Cardiac fibroblast (primary cell): ENCODE data around the gene SYP.

Experiments used
- DNase-seq, 2 donors: peaks; one replicate each; pipeline versions ENCODE4 v3.0.0 to v3.0.0-alpha.2; 2010; ENCODE audit warnings: low read depth in 2 of 2
- H3K4me3 ChIP-seq, 2 donors: replicated peaks in 1 of 2; 1 replicate in 1 of 2; 2 replicates in 1 of 2; pipeline ENCODE4 v1.5.1; 2011; ENCODE audit warnings: low read depth in 2 of 2, low read length in 2 of 2, mild to moderate bottlenecking in 2 of 2, moderate library complexity in 1 of 2
- TF ChIP-seq, protein P1 (sequence below): IDR thresholded peaks from one replicate; pipeline ENCODE4 v1.5.1; 2011; ENCODE audit warnings: low read depth, mild to moderate bottlenecking, low read length, inconsistent platforms

Gene SYP

DNA sequence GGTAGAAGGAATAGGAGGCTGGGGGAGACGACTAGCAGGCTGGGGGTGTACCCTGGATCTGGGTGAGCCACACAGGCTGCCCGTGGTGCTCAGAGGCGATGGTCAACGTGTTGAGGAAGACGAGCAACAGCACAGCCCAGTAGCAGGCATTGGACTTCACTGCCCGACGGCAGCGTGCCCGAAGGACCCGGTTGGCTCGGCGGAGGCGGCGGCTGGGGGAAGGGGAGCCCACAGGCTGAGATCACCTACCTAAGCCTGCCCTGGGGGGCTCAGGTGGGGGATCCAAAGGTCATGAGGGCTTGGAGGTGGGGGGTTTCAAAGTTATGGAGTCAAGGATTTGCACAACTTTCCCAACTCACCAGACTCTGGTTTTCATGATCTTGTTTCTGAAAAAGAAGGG lies 25.9 kb upstream of the SYP start:
- no peak overlapping the region for H3K4me3 ChIP-seq
- TF ChIP-seq, protein P1, sequence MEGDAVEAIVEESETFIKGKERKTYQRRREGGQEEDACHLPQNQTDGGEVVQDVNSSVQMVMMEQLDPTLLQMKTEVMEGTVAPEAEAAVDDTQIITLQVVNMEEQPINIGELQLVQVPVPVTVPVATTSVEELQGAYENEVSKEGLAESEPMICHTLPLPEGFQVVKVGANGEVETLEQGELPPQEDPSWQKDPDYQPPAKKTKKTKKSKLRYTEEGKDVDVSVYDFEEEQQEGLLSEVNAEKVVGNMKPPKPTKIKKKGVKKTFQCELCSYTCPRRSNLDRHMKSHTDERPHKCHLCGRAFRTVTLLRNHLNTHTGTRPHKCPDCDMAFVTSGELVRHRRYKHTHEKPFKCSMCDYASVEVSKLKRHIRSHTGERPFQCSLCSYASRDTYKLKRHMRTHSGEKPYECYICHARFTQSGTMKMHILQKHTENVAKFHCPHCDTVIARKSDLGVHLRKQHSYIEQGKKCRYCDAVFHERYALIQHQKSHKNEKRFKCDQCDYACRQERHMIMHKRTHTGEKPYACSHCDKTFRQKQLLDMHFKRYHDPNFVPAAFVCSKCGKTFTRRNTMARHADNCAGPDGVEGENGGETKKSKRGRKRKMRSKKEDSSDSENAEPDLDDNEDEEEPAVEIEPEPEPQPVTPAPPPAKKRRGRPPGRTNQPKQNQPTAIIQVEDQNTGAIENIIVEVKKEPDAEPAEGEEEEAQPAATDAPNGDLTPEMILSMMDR = no peak
- no peak for DNase-seq

DNA sequence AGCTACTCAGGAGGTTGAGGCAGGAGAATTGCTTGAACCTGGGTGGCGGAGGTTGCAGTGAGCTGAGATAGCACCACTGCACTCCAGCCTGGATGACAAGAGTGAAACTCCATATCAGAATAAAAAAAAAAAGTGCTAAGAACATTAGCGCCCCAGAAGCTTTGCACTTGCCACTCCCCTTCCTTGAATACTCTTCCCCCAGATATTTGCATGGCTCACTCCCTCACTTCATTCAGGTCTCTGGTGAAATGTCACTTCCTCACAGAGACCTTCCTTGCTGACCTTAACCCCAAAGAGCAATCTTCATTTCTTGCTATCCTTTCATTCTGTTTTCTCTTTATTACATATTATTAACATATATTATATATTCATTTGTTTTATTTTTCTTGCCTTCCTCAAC lies 21.9 kb upstream of the SYP start:
- TF ChIP-seq, protein P1 = no peak
- no peak overlapping the region for H3K4me3 ChIP-seq
- DNase-seq = no peak

DNA sequence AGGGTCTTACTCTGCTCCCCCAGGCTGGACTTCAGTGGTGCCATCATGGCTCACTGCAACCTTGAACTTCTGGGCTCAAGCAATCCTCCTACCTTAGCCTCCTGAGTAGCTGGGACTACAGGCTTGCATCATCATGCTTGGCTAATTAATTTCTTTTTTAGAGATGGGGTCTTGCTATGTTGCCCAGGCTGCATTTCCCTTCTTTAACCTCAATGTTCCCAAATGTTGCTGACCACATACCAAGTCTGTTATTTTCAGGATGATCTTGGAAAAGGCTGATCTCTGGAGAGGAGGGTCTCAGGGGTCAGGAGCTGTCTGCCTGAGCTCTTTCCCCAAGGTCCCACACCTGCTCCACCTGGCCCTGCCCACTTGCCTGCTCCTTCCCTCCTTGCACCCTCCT lies 20.1 kb upstream of the SYP start:
- no peak overlapping the region for H3K4me3 ChIP-seq
- no peak for DNase-seq
- TF ChIP-seq, protein P1 = no peak

DNA sequence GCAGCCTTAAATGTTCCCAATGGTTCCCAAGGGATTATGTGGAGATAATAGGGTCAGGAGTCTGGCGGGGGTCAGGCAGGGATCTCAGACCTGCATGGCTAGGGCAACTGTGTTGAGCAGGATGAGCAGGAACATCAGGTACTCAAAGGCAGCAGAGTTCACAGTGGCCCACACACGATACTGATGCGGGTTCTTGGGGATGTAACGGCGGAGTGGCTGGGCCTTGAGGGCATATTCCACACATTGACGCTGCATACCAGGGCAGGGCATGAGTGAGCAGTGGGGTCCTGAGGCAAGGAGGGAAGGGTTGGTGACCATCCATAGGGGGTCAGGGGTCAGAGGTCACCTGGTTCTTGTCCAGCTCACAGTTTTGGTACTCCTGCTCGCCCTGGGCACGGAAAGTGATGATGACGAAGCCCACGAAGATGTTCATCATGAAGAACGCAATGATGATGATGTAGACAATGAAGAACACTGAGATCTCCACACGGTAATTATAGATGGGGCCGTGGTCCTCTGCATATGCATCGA lies 15.1 kb upstream of the SYP start:
- TF ChIP-seq, protein P1 = no peak
- H3K4me3 ChIP-seq = no peak overlapping the region
- no peak for DNase-seq

- TF ChIP-seq, protein P1 = no peak
- DNase-seq = no peak
- no peak overlapping the region for H3K4me3 ChIP-seq
Measured at GRCh38 chrX:49214416-49214815, 14.4 kb upstream of the SYP start.

- no peak overlapping the region for H3K4me3 ChIP-seq
- no peak for DNase-seq
- TF ChIP-seq, protein P1 = no peak
Measured at GRCh38 chrX:49212861-49213260, 12.9 kb upstream of the SYP start.

DNA sequence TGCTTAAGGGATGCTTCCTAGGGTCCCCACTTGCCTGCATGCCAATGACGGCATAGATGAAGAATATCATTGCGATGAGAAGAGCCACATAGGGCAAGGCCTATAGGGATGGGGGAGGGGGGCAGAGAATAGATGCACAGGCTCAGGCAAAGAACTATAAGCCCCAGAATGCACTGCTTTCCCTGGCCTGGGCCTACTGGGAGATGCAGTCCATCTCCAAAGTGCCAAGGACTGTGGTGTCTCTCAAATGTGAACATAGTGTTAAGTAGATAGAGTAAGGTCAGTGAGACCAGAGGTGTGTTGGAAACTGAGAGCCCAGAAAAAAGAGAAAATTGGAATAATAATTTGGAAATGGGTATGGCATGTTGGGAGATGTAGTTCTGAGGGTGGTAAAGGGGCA lies 12.2 kb upstream of the SYP start:
- TF ChIP-seq, protein P1 = no peak
- DNase-seq = no peak

More for the DNA sequence above, 12.2 kb upstream of the SYP start:
- no peak overlapping the region for H3K4me3 ChIP-seq
